Peyer's patch (tissue), 4 donors: ENCODE data around the gene SLC44A5. TPM values are rescaled to one million over a fixed set of nuclear protein-coding genes. Genes with fewer than 3 reads are reported as not detected.

Experiments
- DNase-seq, 3 donors: peaks; one replicate each; pipeline ENCODE4 v3.0.0-alpha.2; 2017 to 2019
- H3K27ac ChIP-seq, 4 donors: fragments of 200-600 bp; sonication (generic); one replicate each; pipeline ENCODE4 v1.5.1; 2016 to 2019
- H3K27me3 ChIP-seq, 2 donors: fragments of 200-600 bp; sonication (generic); one replicate each; pipeline ENCODE4 v1.5.1; 2019
- H3K36me3 ChIP-seq, 3 donors: fragments of 200-600 bp; sonication (generic); one replicate each; pipeline ENCODE4 v1.5.1; 2016 to 2019
- H3K4me1 ChIP-seq, 4 donors: fragments of 200-600 bp; sonication (generic); one replicate each; pipeline ENCODE4 v1.5.1; 2016 to 2019
- H3K4me3 ChIP-seq, 4 donors: fragments of 200-600 bp; sonication (generic); 1 replicate in 3 of 4; 2 replicates in 1 of 4; pipeline ENCODE4 v1.5.1; 2016 to 2019; ENCODE audit warnings: mild to moderate bottlenecking in 1 of 4
- H3K9me3 ChIP-seq, 4 donors: fragments of 200-600 bp; sonication (generic); one replicate each; pipeline ENCODE4 v1.5.1; 2016 to 2019; ENCODE audit warnings: mild to moderate bottlenecking in 1 of 4
- CTCF ChIP-seq, 6 experiments: fragments of 450-650 bp in 4 of 6; fragments of 200-600 bp in 2 of 6; sonication (generic) in 1 of 6; IDR thresholded peaks; one replicate each; pipeline ENCODE4 v1.5.1; 2017 to 2019; ENCODE audit warnings: antibody characterized with exemption in 6 of 6, mild to moderate bottlenecking in 3 of 6, moderate library complexity in 1 of 6
- POLR2A ChIP-seq, 2 donors: fragments of 450-650 bp; IDR thresholded peaks; one replicate each; pipeline ENCODE4 v1.5.1; 2017; ENCODE audit warnings: antibody characterized with exemption in 2 of 2, mild to moderate bottlenecking in 2 of 2, moderate library complexity in 2 of 2
- total RNA-seq, 4 donors: library from RNA; depleted of rRNA; stranded (reverse); fragments of >200 nt; gene quantifications; one replicate each; pipeline ENCODE4 v1.1.0, GENCODE V29; 2016

The SLC44A5 gene
- total RNA-seq, 4 donors from 2014 or later, result 0.70 to 0.80 TPM; not detected in 2

- no peak overlapping the region for H3K4me3 ChIP-seq
- DNase-seq, result no peak
- no peak overlapping the region for H3K27ac ChIP-seq
- H3K9me3 ChIP-seq, result no peaks in the 10 kb centered on the region
- H3K36me3 ChIP-seq, result no peaks in the 10 kb centered on the region
- no peaks in the 10 kb centered on the region for H3K4me1 ChIP-seq
- H3K27me3 ChIP-seq, result no peaks in the 10 kb centered on the region
- no peak for TF ChIP-seq POLR2A (IDR thresholded peaks at IDR 0.05)
- TF ChIP-seq CTCF (IDR thresholded peaks at IDR 0.05), result no peak
Observed at GRCh38 chr1:75171876-75172275, 439.0 kb downstream of the SLC44A5 start.

- Histone ChIP-seq H3K4me1 (no peaks in the 10 kb centered on the region), H3K4me3 (no peak overlapping the region), H3K9me3 (no peaks in the 10 kb centered on the region), H3K36me3 (no peaks in the 10 kb centered on the region), H3K27ac (no peak overlapping the region), H3K27me3 (no peaks in the 10 kb centered on the region)
- TF ChIP-seq CTCF (IDR thresholded peaks at IDR 0.05), result no peak
- TF ChIP-seq POLR2A (IDR thresholded peaks at IDR 0.05), result no peak
- DNase-seq, result no peak
Observed at GRCh38 chr1:75170981-75171380, 439.9 kb downstream of the SLC44A5 start.

- Histone ChIP-seq H3K4me1 (no peaks in the 10 kb centered on the region), H3K27ac (no peak overlapping the region), H3K27me3 (no peaks in the 10 kb centered on the region), H3K9me3 (no peaks in the 10 kb centered on the region), H3K4me3 (no peak overlapping the region), H3K36me3 (no peaks in the 10 kb centered on the region)
- TF ChIP-seq CTCF (IDR thresholded peaks at IDR 0.05) (no peak), POLR2A (IDR thresholded peaks at IDR 0.05) (no peak)
- no peak for DNase-seq
Observed at GRCh38 chr1:75170011-75170410, 440.9 kb downstream of the SLC44A5 start.

- H3K9me3 ChIP-seq, result no peaks in the 10 kb centered on the region
- no peaks in the 10 kb centered on the region for H3K4me1 ChIP-seq
- no peak overlapping the region for H3K4me3 ChIP-seq
- H3K27me3 ChIP-seq, result no peaks in the 10 kb centered on the region
- no peaks in the 10 kb centered on the region for H3K36me3 ChIP-seq
- no peak for DNase-seq
- TF ChIP-seq CTCF (IDR thresholded peaks at IDR 0.05), result no peak
- no peak for TF ChIP-seq POLR2A (IDR thresholded peaks at IDR 0.05)
- H3K27ac ChIP-seq, result no peak overlapping the region
Observed at GRCh38 chr1:75166821-75167220, 444.1 kb downstream of the SLC44A5 start.

- Histone ChIP-seq H3K4me3 (no peak overlapping the region), H3K27ac (no peak overlapping the region), H3K27me3 (no peaks in the 10 kb centered on the region), H3K9me3 (no peaks in the 10 kb centered on the region), H3K36me3 (no peaks in the 10 kb centered on the region), H3K4me1 (no peaks in the 10 kb centered on the region)
- TF ChIP-seq CTCF (IDR thresholded peaks at IDR 0.05), result no peak
- no peak for TF ChIP-seq POLR2A (IDR thresholded peaks at IDR 0.05)
- DNase-seq, result no peak
Observed at GRCh38 chr1:75165264-75165663, 445.6 kb downstream of the SLC44A5 start.

GRCh38 chr1:75159154-75159553, 451.8 kb downstream of the SLC44A5 start:
- no peaks in the 10 kb centered on the region for H3K27me3 ChIP-seq
- no peak for DNase-seq
- H3K4me1 ChIP-seq, result no peaks in the 10 kb centered on the region
- H3K27ac ChIP-seq, result no peak overlapping the region
- no peaks in the 10 kb centered on the region for H3K36me3 ChIP-seq
- no peak overlapping the region for H3K4me3 ChIP-seq
- TF ChIP-seq CTCF (IDR thresholded peaks at IDR 0.05) (no peak), POLR2A (IDR thresholded peaks at IDR 0.05) (no peak)
- no peaks in the 10 kb centered on the region for H3K9me3 ChIP-seq
